Measurements from ENCODE around the gene TIFAB. TPM values are rescaled to one million over a fixed set of nuclear protein-coding genes. Genes with fewer than 3 reads are reported as not detected.
A peak's percentile ranks its signal among the peaks of the same experiment; 100 is the strongest.

The TIFAB gene
- total and polyA plus RNA-seq, 8 donors, result 0.12 to 0.21 TPM; not detected in 6

DNA sequence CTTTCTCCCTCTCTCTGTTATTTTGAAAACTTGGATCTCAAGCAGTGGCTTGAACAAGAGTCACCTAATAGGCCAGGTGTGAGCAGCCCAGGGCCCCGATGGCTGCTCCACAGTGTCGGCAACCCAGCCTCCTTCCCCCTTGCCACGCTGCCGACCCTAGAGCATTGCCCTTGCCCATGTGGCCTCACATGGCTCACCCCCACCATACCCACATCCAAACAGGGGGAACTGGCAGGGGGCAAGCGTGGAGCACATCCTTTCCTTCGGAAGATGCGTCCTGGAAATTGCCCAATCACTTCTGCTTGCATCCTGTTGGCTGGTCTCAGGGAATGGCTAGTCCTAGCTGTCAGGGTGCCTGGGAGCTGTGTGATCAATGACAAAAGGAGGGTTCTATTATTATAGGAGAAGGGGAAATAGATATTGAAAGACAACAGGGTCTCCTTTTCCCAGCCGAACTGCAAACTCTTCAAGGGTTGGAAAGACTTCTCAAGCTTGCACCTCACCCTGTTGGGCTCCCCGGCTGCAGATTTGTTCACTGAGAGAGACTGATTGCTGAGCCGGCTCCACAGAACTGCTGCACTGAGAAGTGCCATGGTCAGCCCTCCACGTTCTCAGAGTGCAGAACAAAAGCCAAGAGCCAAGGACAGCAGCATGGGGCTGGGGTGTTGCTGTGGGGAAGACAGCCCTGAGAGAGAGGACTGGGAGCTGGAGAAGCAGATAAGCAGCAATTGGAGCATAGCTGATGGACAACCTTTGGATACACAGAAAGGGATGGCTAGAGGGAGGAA is 8.3 kb upstream of the TIFAB start:
- DNase-seq, result peak in 2 of 6 donors; percentile 26 to 31
- no peaks in the 10 kb centered on the region for H3K36me3 ChIP-seq
- 56 to 70% methylated on average over 11 of the region's 11 CpGs for WGBS, 2 donors
- no peak for FAIRE-seq
- H3K27me3 ChIP-seq, result no peaks in the 10 kb centered on the region
- no peak for TF ChIP-seq CTCF (IDR thresholded peaks at IDR 0.05)
- no peak for ATAC-seq
- H3K4me3 ChIP-seq, result no peak overlapping the region
- H3K4me1 ChIP-seq, result no peaks in the 10 kb centered on the region
- H3K27ac ChIP-seq, result no peak overlapping the region
- intact Hi-C loops (cut with DNase I), result loop anchor here in 1 of 3 donors (10.0 kb wide), 1 partner anchor 374 kb away; the partner anchor contains the start of gene SLC25A48
- no peaks in the 10 kb centered on the region for H3K9me3 ChIP-seq

GRCh38 chr5:135458921-135459331 is 6.8 kb upstream of the TIFAB start:
- peak in 2 of 6 donors; percentile 39 to 55 for DNase-seq

DNA sequence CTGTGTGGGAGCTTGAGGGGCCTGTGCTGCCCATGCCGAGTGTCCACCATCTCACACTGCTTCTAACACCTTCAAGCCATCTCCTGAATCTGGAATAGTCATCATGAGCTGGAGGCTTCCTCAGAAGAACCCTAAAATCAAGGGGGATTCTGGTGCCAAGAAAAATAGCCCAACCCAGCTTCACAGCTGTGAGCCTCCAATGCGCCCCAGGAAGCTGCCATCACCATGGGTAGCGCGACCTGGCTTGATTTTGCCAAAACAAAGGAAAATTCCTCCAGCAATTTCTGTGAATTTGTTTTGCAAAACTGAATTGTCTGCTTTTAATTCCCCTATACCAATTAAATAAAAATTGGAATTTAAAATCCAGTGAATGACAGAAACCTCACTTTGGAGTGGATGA is 6.2 kb upstream of the TIFAB start:
- Histone ChIP-seq H3K27ac (no peak overlapping the region), H3K36me3 (no peaks in the 10 kb centered on the region), H3K4me1 (no peaks in the 10 kb centered on the region), H3K4me3 (no peak overlapping the region), H3K27me3 (no peaks in the 10 kb centered on the region), H3K9me3 (no peaks in the 10 kb centered on the region)
- ATAC-seq, result no peak
- peak in 1 of 6 donors; percentile 14 for DNase-seq
- TF ChIP-seq CTCF (IDR thresholded peaks at IDR 0.05), result no peak
- intact Hi-C loops (cut with DNase I), result no loop called here
- FAIRE-seq, result no peak
- WGBS, 2 donors, result 96 to 97% methylated on average over 4 of the region's 4 CpGs

More at GRCh38 chr5:135458921-135459331, 6.8 kb upstream of the TIFAB start:
- Histone ChIP-seq H3K4me1 (no peaks in the 10 kb centered on the region), H3K4me3 (no peak overlapping the region), H3K36me3 (no peaks in the 10 kb centered on the region), H3K9me3 (no peaks in the 10 kb centered on the region), H3K27ac (no peak overlapping the region), H3K27me3 (no peaks in the 10 kb centered on the region)
- FAIRE-seq (no peak), ATAC-seq (peak in 1 of 4 donors; percentile 57)
- no peak for TF ChIP-seq CTCF (IDR thresholded peaks at IDR 0.05)
- WGBS, 2 donors, result 32 to 41% methylated on average over 5 of the region's 5 CpGs
- intact Hi-C loops (cut with DNase I), result no loop called here

GRCh38 chr5:135457424-135458071 is 5.4 kb upstream of the TIFAB start:
- Histone ChIP-seq H3K36me3 (no peaks in the 10 kb centered on the region), H3K27ac (no peak overlapping the region), H3K9me3 (no peaks in the 10 kb centered on the region), H3K4me3 (no peak overlapping the region), H3K4me1 (no peaks in the 10 kb centered on the region), H3K27me3 (no peaks in the 10 kb centered on the region)
- DNase-seq (peak; percentile 15 to 82 (median 61)), ATAC-seq (peak; percentile 48 to 82 (median 75)), FAIRE-seq (no peak)
- intact Hi-C loops (cut with DNase I), result no loop called here
- WGBS, 2 donors, result 37 to 39% methylated on average over 9 of the region's 9 CpGs
- TF ChIP-seq CTCF (IDR thresholded peaks at IDR 0.05), result peak; percentile 60 to 72 (median 62)
